GM23338 (cell line): ENCODE results near the gene LPP.

Experiments
- CREB1 ChIP-seq: fragments of 250-450 bp; sonication (Bioruptor Pico); IDR thresholded peaks from 2 replicates; pipeline ENCODE4 v1.5.0; 2020; ENCODE audit warnings: low read depth, mild to moderate bottlenecking, moderate library complexity
- EZH2 ChIP-seq: fragments of 200-600 bp; sonication (generic); IDR thresholded peaks from one replicate; pipeline ENCODE4 v1.8.0; 2017; ENCODE audit warnings: antibody characterized with exemption, mild to moderate bottlenecking, low read depth; ENCODE audit not compliant: unreplicated experiment
- EZH2phosphoT487 ChIP-seq: fragments of 200-600 bp; sonication (generic); IDR thresholded peaks from one replicate; pipeline ENCODE4 v1.8.1; 2018; ENCODE audit warnings: antibody characterized with exemption; ENCODE audit not compliant: unreplicated experiment
- JUNB ChIP-seq: IDR thresholded peaks from one replicate; pipeline ENCODE4 v1.6.1; 2016; ENCODE audit warnings: antibody characterized with exemption; ENCODE audit not compliant: unreplicated experiment
- POLR2AphosphoS5 ChIP-seq: IDR thresholded peaks from 2 replicates; pipeline ENCODE4 v1.6.1; 2016; ENCODE audit warnings: antibody characterized with exemption, low read depth
- STAT1 ChIP-seq: IDR thresholded peaks from one replicate; pipeline ENCODE4 v1.6.1; 2016; ENCODE audit warnings: antibody characterized with exemption; ENCODE audit not compliant: unreplicated experiment
- ZNF114 ChIP-seq: fragments of 250-450 bp; sonication (Bioruptor Pico); IDR thresholded peaks from 2 replicates; pipeline ENCODE4 v1.5.0; 2020; ENCODE audit warnings: mild to moderate bottlenecking, moderate library complexity
- ZNF331 ChIP-seq: fragments of 250-450 bp; sonication (Bioruptor Pico); IDR thresholded peaks from 2 replicates; pipeline ENCODE4 v1.5.0; 2020; ENCODE audit warnings: low read depth, mild to moderate bottlenecking, moderate library complexity
- TF ChIP-seq, protein P1 (sequence below), 2 experiments: fragments of 200-600 bp in 1 of 2; sonication (generic) in 1 of 2; conservative IDR thresholded peaks; 2 replicates each; pipeline versions ENCODE4 v1.5.1 to v1.6.1; 2016 to 2017; ENCODE audit warnings: antibody characterized with exemption in 2 of 2, low read depth in 2 of 2, mild to moderate bottlenecking in 2 of 2, moderate library complexity in 1 of 2
- TF ChIP-seq, protein P2 (sequence below): IDR thresholded peaks from one replicate; pipeline ENCODE4 v1.6.1; 2018; ENCODE audit warnings: antibody characterized with exemption; ENCODE audit not compliant: unreplicated experiment
- TF ChIP-seq, protein P3 (sequence below): fragments of 250-450 bp; sonication (Bioruptor Pico); IDR thresholded peaks from 2 replicates; pipeline ENCODE4 v1.5.0; 2020; ENCODE audit warnings: mild to moderate bottlenecking, moderate library complexity

DNA sequence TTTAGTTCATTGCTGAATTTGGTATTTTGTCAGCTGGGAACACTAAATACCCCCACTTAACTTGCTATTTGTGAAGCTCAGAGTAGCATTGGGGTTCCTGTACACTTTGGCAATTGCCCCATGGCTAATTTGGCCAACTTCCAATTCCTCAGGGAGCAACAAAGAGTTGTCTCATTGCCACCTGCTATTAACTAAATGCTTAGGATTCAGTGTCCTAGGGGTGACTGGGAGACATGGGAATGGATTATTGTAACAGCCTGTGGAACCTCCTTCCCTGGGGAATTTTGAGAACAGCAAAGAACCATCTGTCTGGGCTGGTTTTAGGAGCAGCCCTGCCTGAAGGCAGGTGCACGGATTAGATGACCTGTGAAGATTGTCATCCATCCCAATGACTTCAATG lies 580.4 kb downstream of the LPP start:
- TF ChIP-seq, protein P1, sequence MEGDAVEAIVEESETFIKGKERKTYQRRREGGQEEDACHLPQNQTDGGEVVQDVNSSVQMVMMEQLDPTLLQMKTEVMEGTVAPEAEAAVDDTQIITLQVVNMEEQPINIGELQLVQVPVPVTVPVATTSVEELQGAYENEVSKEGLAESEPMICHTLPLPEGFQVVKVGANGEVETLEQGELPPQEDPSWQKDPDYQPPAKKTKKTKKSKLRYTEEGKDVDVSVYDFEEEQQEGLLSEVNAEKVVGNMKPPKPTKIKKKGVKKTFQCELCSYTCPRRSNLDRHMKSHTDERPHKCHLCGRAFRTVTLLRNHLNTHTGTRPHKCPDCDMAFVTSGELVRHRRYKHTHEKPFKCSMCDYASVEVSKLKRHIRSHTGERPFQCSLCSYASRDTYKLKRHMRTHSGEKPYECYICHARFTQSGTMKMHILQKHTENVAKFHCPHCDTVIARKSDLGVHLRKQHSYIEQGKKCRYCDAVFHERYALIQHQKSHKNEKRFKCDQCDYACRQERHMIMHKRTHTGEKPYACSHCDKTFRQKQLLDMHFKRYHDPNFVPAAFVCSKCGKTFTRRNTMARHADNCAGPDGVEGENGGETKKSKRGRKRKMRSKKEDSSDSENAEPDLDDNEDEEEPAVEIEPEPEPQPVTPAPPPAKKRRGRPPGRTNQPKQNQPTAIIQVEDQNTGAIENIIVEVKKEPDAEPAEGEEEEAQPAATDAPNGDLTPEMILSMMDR (conservative IDR thresholded peaks at IDR 0.05; ENCODE audit: low read depth in 2 of 2) = no peak
- TF ChIP-seq, protein P2, sequence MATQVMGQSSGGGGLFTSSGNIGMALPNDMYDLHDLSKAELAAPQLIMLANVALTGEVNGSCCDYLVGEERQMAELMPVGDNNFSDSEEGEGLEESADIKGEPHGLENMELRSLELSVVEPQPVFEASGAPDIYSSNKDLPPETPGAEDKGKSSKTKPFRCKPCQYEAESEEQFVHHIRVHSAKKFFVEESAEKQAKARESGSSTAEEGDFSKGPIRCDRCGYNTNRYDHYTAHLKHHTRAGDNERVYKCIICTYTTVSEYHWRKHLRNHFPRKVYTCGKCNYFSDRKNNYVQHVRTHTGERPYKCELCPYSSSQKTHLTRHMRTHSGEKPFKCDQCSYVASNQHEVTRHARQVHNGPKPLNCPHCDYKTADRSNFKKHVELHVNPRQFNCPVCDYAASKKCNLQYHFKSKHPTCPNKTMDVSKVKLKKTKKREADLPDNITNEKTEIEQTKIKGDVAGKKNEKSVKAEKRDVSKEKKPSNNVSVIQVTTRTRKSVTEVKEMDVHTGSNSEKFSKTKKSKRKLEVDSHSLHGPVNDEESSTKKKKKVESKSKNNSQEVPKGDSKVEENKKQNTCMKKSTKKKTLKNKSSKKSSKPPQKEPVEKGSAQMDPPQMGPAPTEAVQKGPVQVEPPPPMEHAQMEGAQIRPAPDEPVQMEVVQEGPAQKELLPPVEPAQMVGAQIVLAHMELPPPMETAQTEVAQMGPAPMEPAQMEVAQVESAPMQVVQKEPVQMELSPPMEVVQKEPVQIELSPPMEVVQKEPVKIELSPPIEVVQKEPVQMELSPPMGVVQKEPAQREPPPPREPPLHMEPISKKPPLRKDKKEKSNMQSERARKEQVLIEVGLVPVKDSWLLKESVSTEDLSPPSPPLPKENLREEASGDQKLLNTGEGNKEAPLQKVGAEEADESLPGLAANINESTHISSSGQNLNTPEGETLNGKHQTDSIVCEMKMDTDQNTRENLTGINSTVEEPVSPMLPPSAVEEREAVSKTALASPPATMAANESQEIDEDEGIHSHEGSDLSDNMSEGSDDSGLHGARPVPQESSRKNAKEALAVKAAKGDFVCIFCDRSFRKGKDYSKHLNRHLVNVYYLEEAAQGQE = no peak
- no peak for TF ChIP-seq JUNB
- no peak for TF ChIP-seq ZNF114 (CRISPR knock-in tag)
- no peak for TF ChIP-seq EZH2
- no peak for TF ChIP-seq POLR2AphosphoS5
- no peak for TF ChIP-seq EZH2phosphoT487
- no peak for TF ChIP-seq STAT1
- TF ChIP-seq ZNF331 (CRISPR knock-in tag) = no peak
- TF ChIP-seq, protein P3, sequence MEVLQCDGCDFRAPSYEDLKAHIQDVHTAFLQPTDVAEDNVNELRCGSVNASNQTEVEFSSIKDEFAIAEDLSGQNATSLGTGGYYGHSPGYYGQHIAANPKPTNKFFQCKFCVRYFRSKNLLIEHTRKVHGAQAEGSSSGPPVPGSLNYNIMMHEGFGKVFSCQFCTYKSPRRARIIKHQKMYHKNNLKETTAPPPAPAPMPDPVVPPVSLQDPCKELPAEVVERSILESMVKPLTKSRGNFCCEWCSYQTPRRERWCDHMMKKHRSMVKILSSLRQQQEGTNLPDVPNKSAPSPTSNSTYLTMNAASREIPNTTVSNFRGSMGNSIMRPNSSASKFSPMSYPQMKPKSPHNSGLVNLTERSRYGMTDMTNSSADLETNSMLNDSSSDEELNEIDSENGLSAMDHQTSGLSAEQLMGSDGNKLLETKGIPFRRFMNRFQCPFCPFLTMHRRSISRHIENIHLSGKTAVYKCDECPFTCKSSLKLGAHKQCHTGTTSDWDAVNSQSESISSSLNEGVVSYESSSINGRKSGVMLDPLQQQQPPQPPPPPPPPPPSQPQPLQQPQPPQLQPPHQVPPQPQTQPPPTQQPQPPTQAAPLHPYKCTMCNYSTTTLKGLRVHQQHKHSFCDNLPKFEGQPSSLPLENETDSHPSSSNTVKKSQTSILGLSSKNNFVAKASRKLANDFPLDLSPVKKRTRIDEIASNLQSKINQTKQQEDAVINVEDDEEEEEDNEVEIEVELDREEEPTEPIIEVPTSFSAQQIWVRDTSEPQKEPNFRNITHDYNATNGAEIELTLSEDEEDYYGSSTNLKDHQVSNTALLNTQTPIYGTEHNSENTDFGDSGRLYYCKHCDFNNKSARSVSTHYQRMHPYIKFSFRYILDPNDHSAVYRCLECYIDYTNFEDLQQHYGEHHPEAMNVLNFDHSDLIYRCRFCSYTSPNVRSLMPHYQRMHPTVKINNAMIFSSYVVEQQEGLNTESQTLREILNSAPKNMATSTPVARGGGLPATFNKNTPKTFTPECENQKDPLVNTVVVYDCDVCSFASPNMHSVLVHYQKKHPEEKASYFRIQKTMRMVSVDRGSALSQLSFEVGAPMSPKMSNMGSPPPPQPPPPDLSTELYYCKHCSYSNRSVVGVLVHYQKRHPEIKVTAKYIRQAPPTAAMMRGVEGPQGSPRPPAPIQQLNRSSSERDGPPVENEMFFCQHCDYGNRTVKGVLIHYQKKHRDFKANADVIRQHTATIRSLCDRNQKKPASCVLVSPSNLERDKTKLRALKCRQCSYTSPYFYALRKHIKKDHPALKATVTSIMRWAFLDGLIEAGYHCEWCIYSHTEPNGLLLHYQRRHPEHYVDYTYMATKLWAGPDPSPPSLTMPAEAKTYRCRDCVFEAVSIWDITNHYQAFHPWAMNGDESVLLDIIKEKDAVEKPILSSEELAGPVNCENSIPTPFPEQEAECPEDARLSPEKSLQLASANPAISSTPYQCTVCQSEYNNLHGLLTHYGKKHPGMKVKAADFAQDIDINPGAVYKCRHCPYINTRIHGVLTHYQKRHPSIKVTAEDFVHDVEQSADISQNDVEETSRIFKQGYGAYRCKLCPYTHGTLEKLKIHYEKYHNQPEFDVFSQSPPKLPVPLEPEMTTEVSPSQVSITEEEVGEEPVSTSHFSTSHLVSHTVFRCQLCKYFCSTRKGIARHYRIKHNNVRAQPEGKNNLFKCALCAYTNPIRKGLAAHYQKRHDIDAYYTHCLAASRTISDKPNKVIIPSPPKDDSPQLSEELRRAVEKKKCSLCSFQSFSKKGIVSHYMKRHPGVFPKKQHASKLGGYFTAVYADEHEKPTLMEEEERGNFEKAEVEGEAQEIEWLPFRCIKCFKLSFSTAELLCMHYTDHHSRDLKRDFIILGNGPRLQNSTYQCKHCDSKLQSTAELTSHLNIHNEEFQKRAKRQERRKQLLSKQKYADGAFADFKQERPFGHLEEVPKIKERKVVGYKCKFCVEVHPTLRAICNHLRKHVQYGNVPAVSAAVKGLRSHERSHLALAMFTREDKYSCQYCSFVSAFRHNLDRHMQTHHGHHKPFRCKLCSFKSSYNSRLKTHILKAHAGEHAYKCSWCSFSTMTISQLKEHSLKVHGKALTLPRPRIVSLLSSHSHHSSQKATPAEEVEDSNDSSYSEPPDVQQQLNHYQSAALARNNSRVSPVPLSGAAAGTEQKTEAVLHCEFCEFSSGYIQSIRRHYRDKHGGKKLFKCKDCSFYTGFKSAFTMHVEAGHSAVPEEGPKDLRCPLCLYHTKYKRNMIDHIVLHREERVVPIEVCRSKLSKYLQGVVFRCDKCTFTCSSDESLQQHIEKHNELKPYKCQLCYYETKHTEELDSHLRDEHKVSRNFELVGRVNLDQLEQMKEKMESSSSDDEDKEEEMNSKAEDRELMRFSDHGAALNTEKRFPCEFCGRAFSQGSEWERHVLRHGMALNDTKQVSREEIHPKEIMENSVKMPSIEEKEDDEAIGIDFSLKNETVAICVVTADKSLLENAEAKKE (CRISPR knock-in tag) = no peak
- no peak for TF ChIP-seq CREB1 (CRISPR knock-in tag)
